HepG2 (cell line): Measurements from ENCODE around the gene METTL13.

Experiments
- BHLHE40 ChIP-seq: IDR thresholded peaks from 2 replicates; pipeline ENCODE4 v1.6.1; 2011; ENCODE audit warnings: low read length, improper control_type of control experiment
- CHD2 ChIP-seq: IDR thresholded peaks from 2 replicates; pipeline ENCODE4 v1.6.1; 2011; ENCODE audit warnings: low read depth, low read length, improper control_type of control experiment
- GABPA ChIP-seq, 2 experiments: IDR thresholded peaks; 2 replicates each; pipeline ENCODE4 v1.6.1; 2011 to 2016; ENCODE audit warnings: low read depth in 2 of 2, low read length in 1 of 2, missing biosample characterization in 1 of 2, missing genetic modification characterization in 1 of 2
- HNF4G ChIP-seq, 2 experiments: sonication (generic) in 1 of 2; formaldehyde crosslinking in 1 of 2; IDR thresholded peaks; 2 replicates each; pipeline versions ENCODE4 v1.4.0 to v1.6.1; 2011 to 2020; ENCODE audit warnings: borderline replicate concordance in 2 of 2, low read depth in 2 of 2, mild to moderate bottlenecking in 2 of 2, low read length in 1 of 2, missing genetic modification reagents in 1 of 2, moderate library complexity in 1 of 2
- KAT8 ChIP-seq: IDR thresholded peaks from 2 replicates; pipeline ENCODE4 v1.6.1; 2016; ENCODE audit warnings: missing genetic modification reagents, missing compliant biosample characterization
- MAZ ChIP-seq, 2 experiments: sonication (generic) in 1 of 2; formaldehyde crosslinking in 1 of 2; IDR thresholded peaks; 2 replicates each; pipeline versions ENCODE4 v1.5.0 to v1.6.1; 2012 to 2020; ENCODE audit warnings: low read depth in 2 of 2, mild to moderate bottlenecking in 2 of 2, borderline replicate concordance in 1 of 2, improper control_type of control experiment in 1 of 2, low read length in 1 of 2, missing genetic modification reagents in 1 of 2, moderate library complexity in 1 of 2
- PLRG1 ChIP-seq: fragments of 450-650 bp; conservative IDR thresholded peaks from 2 replicates; pipeline ENCODE4 v1.6.1; 2016
- POLR2A ChIP-seq, 2 experiments: IDR thresholded peaks; 2 replicates each; pipeline ENCODE4 v1.6.1; 2011; ENCODE audit warnings: low read depth in 2 of 2, low read length in 2 of 2, mild to moderate bottlenecking in 1 of 2, moderate library complexity in 1 of 2; ENCODE audit not compliant: insufficient read depth in 1 of 2
- ZNF205 ChIP-seq: IDR thresholded peaks from 2 replicates; pipeline ENCODE4 v1.6.1; 2018; ENCODE audit warnings: missing biosample characterization, missing genetic modification reagents
- TF ChIP-seq, protein P1 (sequence below): sonication (generic); formaldehyde crosslinking; IDR thresholded peaks from 2 replicates; pipeline ENCODE4 v1.5.0; 2020; ENCODE audit warnings: mild to moderate bottlenecking, missing genetic modification reagents, moderate library complexity

DNA sequence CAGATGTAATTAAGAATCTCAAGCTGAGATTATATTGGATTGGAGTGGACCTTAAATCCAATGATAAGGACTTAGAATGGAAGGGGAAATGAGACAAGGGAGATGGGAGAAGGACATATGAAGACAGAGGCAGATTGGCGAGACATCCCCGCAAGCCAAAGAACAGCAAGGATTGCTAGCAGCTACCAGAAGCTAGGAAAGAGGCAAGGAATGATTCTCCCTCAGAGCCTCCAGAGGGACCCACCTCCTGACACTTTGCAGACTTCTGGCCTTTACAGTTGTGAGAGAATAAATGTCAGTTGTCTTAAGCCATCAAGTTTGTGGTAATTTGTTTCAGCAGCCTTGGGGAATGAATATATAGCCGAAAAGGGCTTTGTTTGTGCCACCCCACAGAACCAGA lies 20.7 kb downstream of the METTL13 start:
- TF ChIP-seq HNF4G (IDR thresholded peaks at IDR 0.05; ENCODE audit: borderline replicate concordance, low read depth, low read length): no peak
- no peak for TF ChIP-seq HNF4G (CRISPR knock-in tag; IDR thresholded peaks at IDR 0.05; ENCODE audit: borderline replicate concordance, low read depth)
- no peak for TF ChIP-seq POLR2A (IDR thresholded peaks at IDR 0.05; ENCODE audit: insufficient read depth in 1 of 2, low read depth in 2 of 2, low read length in 2 of 2)
- TF ChIP-seq CHD2: no peak
- no peak for TF ChIP-seq KAT8 (CRISPR knock-in tag)
- TF ChIP-seq GABPA (IDR thresholded peaks at IDR 0.05; ENCODE audit: low read depth, low read length): no peak
- TF ChIP-seq GABPA (CRISPR knock-in tag; IDR thresholded peaks at IDR 0.05; ENCODE audit: low read depth): no peak
- no peak for TF ChIP-seq PLRG1
- TF ChIP-seq, protein P1, sequence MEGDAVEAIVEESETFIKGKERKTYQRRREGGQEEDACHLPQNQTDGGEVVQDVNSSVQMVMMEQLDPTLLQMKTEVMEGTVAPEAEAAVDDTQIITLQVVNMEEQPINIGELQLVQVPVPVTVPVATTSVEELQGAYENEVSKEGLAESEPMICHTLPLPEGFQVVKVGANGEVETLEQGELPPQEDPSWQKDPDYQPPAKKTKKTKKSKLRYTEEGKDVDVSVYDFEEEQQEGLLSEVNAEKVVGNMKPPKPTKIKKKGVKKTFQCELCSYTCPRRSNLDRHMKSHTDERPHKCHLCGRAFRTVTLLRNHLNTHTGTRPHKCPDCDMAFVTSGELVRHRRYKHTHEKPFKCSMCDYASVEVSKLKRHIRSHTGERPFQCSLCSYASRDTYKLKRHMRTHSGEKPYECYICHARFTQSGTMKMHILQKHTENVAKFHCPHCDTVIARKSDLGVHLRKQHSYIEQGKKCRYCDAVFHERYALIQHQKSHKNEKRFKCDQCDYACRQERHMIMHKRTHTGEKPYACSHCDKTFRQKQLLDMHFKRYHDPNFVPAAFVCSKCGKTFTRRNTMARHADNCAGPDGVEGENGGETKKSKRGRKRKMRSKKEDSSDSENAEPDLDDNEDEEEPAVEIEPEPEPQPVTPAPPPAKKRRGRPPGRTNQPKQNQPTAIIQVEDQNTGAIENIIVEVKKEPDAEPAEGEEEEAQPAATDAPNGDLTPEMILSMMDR: no peak
- TF ChIP-seq MAZ (IDR thresholded peaks at IDR 0.05; ENCODE audit: borderline replicate concordance, low read depth, low read length): no peak
- no peak for TF ChIP-seq MAZ (CRISPR knock-in tag; IDR thresholded peaks at IDR 0.05; ENCODE audit: low read depth)
- no peak for TF ChIP-seq ZNF205 (CRISPR knock-in tag)
- no peak for TF ChIP-seq BHLHE40
